ENCODE measurements around the gene PTPN2. TPM values are rescaled to one million over a fixed set of nuclear protein-coding genes. Genes with fewer than 3 reads are reported as not detected.

PTPN2 gene
- total RNA-seq, 1 experiment from 2014 or later = 55.0 TPM

DNA sequence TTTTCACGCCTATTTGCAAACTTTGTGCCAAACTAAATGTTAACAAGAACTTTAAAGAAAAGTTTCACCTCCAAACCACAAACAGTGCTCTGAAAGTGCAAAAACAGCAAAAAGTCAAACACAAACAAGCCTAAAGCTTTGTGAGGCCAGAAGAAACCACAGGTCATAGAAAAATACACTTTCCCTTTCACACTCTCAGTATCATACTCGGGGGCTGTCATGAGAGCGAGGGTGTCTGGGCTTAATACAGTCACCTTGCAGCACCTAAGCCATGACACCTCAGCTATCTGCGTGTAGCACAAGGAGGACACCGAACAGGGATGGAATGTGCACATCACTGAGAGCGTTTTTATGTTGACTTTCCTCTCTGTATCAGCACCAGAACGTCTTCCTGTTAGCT lies 37.1 kb upstream of the PTPN2 start:
- Mint-ChIP-seq H3K4me3 (ENCODE audit: unreplicated experiment) (no peak overlapping the region), H3K4me1 (ENCODE audit: low read depth, unreplicated experiment) (no peaks in the 10 kb centered on the region), H3K27me3 (ENCODE audit: insufficient read depth, unreplicated experiment) (no peaks in the 10 kb centered on the region), H3K36me3 (ENCODE audit: insufficient read depth, unreplicated experiment) (no peaks in the 10 kb centered on the region), H3K27ac (ENCODE audit: unreplicated experiment) (no peak overlapping the region), H3K9me3 (ENCODE audit: unreplicated experiment) (no peaks in the 10 kb centered on the region)
- Histone ChIP-seq H3K4me3 (ENCODE audit: low read depth, low read length) (no peak overlapping the region), H3K9me3 (no peaks in the 10 kb centered on the region), H3K4me1 (no peaks in the 10 kb centered on the region), H3K27me3 (replicated peaks; ENCODE audit: control insufficient read depth, insufficient read depth, low read length) (no peaks in the 10 kb centered on the region), H3K36me3 (ENCODE audit: control insufficient read depth, insufficient read depth, low read length) (no peaks in the 10 kb centered on the region)
- TF ChIP-seq, protein P1, sequence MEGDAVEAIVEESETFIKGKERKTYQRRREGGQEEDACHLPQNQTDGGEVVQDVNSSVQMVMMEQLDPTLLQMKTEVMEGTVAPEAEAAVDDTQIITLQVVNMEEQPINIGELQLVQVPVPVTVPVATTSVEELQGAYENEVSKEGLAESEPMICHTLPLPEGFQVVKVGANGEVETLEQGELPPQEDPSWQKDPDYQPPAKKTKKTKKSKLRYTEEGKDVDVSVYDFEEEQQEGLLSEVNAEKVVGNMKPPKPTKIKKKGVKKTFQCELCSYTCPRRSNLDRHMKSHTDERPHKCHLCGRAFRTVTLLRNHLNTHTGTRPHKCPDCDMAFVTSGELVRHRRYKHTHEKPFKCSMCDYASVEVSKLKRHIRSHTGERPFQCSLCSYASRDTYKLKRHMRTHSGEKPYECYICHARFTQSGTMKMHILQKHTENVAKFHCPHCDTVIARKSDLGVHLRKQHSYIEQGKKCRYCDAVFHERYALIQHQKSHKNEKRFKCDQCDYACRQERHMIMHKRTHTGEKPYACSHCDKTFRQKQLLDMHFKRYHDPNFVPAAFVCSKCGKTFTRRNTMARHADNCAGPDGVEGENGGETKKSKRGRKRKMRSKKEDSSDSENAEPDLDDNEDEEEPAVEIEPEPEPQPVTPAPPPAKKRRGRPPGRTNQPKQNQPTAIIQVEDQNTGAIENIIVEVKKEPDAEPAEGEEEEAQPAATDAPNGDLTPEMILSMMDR (IDR thresholded peaks at IDR 0.05; ENCODE audit: insufficient read depth in 1 of 2, low read depth in 1 of 2, low read length in 1 of 2, severe bottlenecking in 1 of 2, unreplicated experiment in 1 of 2) = no peak
- ChIA-PET POLR2A (interaction anchor here (0.6 kb wide), 1 partner anchor 38 kb away, joined by 5 read pairs; no protein-coding TSS in a partner anchor), CTCF (interaction anchor here (1.3 kb wide), 1 partner anchor 13 kb away, joined by 4 read pairs; no protein-coding TSS in a partner anchor)
- no TSS peak for BruUV-seq (replicated peaks)
- DNase-seq = no peak
- intact Hi-C loops (cut with micrococcal nuclease; ENCODE audit: unreplicated experiment) = no loop called here

DNA sequence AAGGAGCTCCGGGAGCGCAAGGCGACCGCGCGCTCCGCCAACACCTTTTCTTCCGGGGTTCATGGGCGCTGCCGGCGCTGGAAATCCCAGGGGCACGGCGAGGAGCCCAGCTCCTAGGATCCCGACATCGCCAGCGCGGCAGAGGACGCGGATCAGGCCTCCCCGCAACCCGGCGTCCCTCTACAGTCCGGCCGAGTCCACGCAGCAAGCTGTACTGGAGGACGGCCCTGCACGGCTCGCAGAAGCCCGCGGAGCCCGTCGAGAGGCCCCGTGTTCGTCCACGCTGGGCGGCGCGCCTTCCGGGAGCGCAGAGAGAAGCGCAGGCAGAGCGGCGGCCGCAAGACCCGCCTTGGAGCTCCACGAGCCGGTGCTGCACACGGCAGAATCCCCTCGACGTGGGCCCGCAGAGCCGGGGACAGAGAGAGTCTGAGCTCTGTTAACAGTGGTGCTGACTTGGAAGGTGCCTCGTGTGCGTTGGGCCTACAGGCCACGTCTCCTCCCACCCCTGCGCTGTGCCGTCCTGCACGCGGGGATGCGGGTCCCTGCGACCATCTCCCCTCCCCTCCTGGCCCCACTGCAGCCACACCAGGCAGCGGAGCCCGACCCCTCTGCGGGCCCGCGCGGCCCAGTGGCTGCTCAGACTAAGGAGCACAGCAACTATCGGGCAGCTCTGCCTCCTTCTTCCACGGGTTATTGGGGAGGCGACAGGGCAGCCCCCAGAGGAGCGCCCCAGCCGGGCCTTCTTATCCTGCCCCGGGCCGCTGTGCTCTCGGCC lies 28.1 kb upstream of the PTPN2 start:
- H3K27ac Mint-ChIP-seq (ENCODE audit: unreplicated experiment) = no peak overlapping the region
- no peaks in the 10 kb centered on the region for H3K27me3 Mint-ChIP-seq (ENCODE audit: insufficient read depth, unreplicated experiment)
- no TSS peak for BruUV-seq (replicated peaks)

DNA sequence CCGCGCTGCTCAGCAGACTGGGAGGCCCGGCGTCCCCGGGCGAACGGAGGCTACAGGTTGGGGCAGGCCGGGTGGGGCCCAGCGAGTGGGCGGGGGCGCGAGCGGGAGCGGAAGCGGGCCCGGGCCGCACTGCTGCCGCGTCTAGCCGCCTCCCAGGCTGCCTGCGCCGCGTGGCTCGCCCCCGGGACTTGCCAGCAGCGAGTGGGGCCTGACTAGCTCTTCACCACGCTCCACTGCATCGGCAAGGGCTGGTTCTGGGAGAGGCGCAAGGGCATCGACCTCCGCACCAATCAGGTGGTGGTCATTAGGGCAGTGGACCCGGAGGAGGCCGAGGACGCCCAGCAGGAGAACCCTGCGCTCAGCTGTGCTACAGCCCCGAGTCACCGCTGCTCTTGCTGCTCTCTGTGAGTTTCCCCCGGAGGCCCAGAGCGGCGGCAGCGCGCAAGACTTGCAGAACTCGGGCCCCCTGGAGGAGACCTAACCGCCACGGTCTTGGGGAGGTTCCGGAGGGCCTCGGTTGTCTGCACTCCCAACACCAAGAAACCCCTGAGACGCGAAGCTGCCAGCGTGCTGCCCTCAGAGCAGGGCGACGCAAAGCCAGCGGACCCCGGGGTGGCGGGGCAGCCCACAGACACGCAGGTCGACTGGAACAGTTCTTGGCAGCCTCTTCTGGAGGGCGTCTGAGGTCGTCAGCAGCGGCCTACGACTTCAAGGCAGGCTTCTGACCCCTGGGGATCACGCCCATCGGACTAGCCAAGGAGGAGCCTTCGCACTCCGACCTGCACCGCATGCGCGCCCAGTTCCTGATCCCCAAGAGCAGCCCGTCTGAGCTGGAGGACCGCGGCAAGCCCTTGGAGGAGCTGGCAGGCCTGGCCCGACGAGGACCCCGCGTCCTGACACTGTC lies 27.2 kb upstream of the PTPN2 start:
- H3K27me3 ChIP-seq (replicated peaks; ENCODE audit: control insufficient read depth, insufficient read depth, low read length) = no peaks in the 10 kb centered on the region
- DNase-seq = no peak
- BruUV-seq (replicated peaks) = no TSS peak
- no peaks in the 10 kb centered on the region for H3K4me1 ChIP-seq
- TF ChIP-seq, protein P1 (IDR thresholded peaks at IDR 0.05; ENCODE audit: insufficient read depth in 1 of 2, low read depth in 1 of 2, low read length in 1 of 2, severe bottlenecking in 1 of 2, unreplicated experiment in 1 of 2) = no peak
- no peaks in the 10 kb centered on the region; the same call in 1 of the 2 replicates for H3K9me3 ChIP-seq
- Mint-ChIP-seq H3K4me3 (ENCODE audit: unreplicated experiment) (no peak overlapping the region), H3K27ac (ENCODE audit: unreplicated experiment) (no peak overlapping the region), H3K4me1 (ENCODE audit: low read depth, unreplicated experiment) (no peaks in the 10 kb centered on the region), H3K36me3 (ENCODE audit: insufficient read depth, unreplicated experiment) (no peaks in the 10 kb centered on the region), H3K9me3 (ENCODE audit: unreplicated experiment) (no peaks in the 10 kb centered on the region), H3K27me3 (ENCODE audit: insufficient read depth, unreplicated experiment) (no peaks in the 10 kb centered on the region)
- H3K4me3 ChIP-seq (ENCODE audit: low read depth, low read length) = no peak overlapping the region
- CTCF ChIA-PET = no interaction called here
- intact Hi-C loops (cut with micrococcal nuclease; ENCODE audit: unreplicated experiment) = no loop called here
- POLR2A ChIA-PET = no interaction called here
- no peaks in the 10 kb centered on the region for H3K36me3 ChIP-seq (ENCODE audit: control insufficient read depth, insufficient read depth, low read length)

More for the DNA sequence above, 28.1 kb upstream of the PTPN2 start:
- H3K4me1 ChIP-seq = no peaks in the 10 kb centered on the region
- no peaks in the 10 kb centered on the region for H3K27me3 ChIP-seq (replicated peaks; ENCODE audit: control insufficient read depth, insufficient read depth, low read length)
- no peaks in the 10 kb centered on the region for H3K36me3 Mint-ChIP-seq (ENCODE audit: insufficient read depth, unreplicated experiment)
- DNase-seq = no peak
- H3K4me3 Mint-ChIP-seq (ENCODE audit: unreplicated experiment) = no peak overlapping the region
- H3K9me3 Mint-ChIP-seq (ENCODE audit: unreplicated experiment) = no peaks in the 10 kb centered on the region
- H3K36me3 ChIP-seq (ENCODE audit: control insufficient read depth, insufficient read depth, low read length) = no peaks in the 10 kb centered on the region
- CTCF ChIA-PET = no interaction called here
- TF ChIP-seq, protein P1 (IDR thresholded peaks at IDR 0.05; ENCODE audit: insufficient read depth in 1 of 2, low read depth in 1 of 2, low read length in 1 of 2, severe bottlenecking in 1 of 2, unreplicated experiment in 1 of 2) = no peak
- POLR2A ChIA-PET = no interaction called here
- H3K4me1 Mint-ChIP-seq (ENCODE audit: low read depth, unreplicated experiment) = no peaks in the 10 kb centered on the region
- intact Hi-C loops (cut with micrococcal nuclease; ENCODE audit: unreplicated experiment) = no loop called here
- no peak overlapping the region for H3K4me3 ChIP-seq (ENCODE audit: low read depth, low read length)
- no peaks in the 10 kb centered on the region; the same call in 1 of the 2 replicates for H3K9me3 ChIP-seq
